Measurements from ENCODE around the gene IER2.

GRCh38 chr19:13120031-13120430, 30.2 kb upstream of the IER2 start:
- TF ChIP-seq CTCF (IDR thresholded peaks at IDR 0.05) (no peak), POLR2A (IDR thresholded peaks at IDR 0.05) (no peak)

All from adrenal gland (tissue), 5 donors.